Cerebellar cortex (tissue), 1 donor: Measurements from ENCODE around the gene KANSL2.
"Not testable (repeated sequence)": the region's sequence is repeated elsewhere in the genome, so short reads cannot be mapped to it uniquely, and the experiment has no call there.

Experiments used
- DNase-seq: peaks from one replicate; pipeline ENCODE4 v3.0.0-alpha.2; 2015; ENCODE audit warnings: low spot score

KANSL2 gene

GRCh38 chr12:48681710-48682532 lies at the start of gene KANSL2:
KANSL2 (minus strand) TSS chr12:48682238; CDS start chr12:48681632, 606 bp downstream.
- peak; percentile 100 for DNase-seq

GRCh38 chr12:48728807-48729206 lies 46.8 kb upstream of the KANSL2 start:
- DNase-seq, result no peak

- not testable (repeated sequence) for DNase-seq
Observed at GRCh38 chr12:48720737-48721136, 38.7 kb upstream of the KANSL2 start.

- not testable (repeated sequence) for DNase-seq
Observed at GRCh38 chr12:48720171-48720570, 38.1 kb upstream of the KANSL2 start.

GRCh38 chr12:48719002-48719401 lies 37.0 kb upstream of the KANSL2 start:
- not testable (repeated sequence) for DNase-seq

- peak; percentile 13 for DNase-seq
Observed at GRCh38 chr12:48717252-48717695, 35.2 kb upstream of the KANSL2 start.

GRCh38 chr12:48716493-48717251 lies 34.6 kb upstream of the KANSL2 start, which contains the start of gene CCNT1:
CCNT1 (minus strand) TSS chr12:48716707; CDS start chr12:48716675, 32 bp downstream.
- peak; percentile 100 for DNase-seq

- no peak for DNase-seq
Observed at GRCh38 chr12:48716168-48716492, 34.1 kb upstream of the KANSL2 start.

- no peak for DNase-seq
Observed at GRCh38 chr12:48712209-48712608, 30.2 kb upstream of the KANSL2 start.

- DNase-seq, result not testable (repeated sequence)
Observed at GRCh38 chr12:48698822-48699221, 16.8 kb upstream of the KANSL2 start.

- DNase-seq, result no peak
Observed at GRCh38 chr12:48696626-48697025, 14.6 kb upstream of the KANSL2 start.

GRCh38 chr12:48695859-48696258 lies 13.8 kb upstream of the KANSL2 start:
- DNase-seq, result no peak

GRCh38 chr12:48694038-48694437 lies 12.0 kb upstream of the KANSL2 start:
- DNase-seq, result no peak

- DNase-seq, result no peak
Observed at GRCh38 chr12:48693572-48693971, 11.5 kb upstream of the KANSL2 start.

GRCh38 chr12:48691826-48692487 lies 9.9 kb upstream of the KANSL2 start:
- no peak for DNase-seq

GRCh38 chr12:48690990-48691389 lies 9.0 kb upstream of the KANSL2 start:
- no peak for DNase-seq

GRCh38 chr12:48690436-48690835 lies 8.4 kb upstream of the KANSL2 start:
- no peak for DNase-seq

- no peak for DNase-seq
Observed at GRCh38 chr12:48688836-48689235, 6.8 kb upstream of the KANSL2 start.

GRCh38 chr12:48687592-48687991 lies 5.6 kb upstream of the KANSL2 start:
- DNase-seq, result no peak

GRCh38 chr12:48686615-48687334 lies 4.7 kb upstream of the KANSL2 start:
- DNase-seq, result no peak

GRCh38 chr12:48686037-48686595 lies 4.1 kb upstream of the KANSL2 start:
- no peak for DNase-seq

- DNase-seq, result no peak
Observed at GRCh38 chr12:48683534-48683933, 1.5 kb upstream of the KANSL2 start.
